HG03159 (cell line): ENCODE data around the gene ZNF607.

Experiments
- ATAC-seq: cut with Tn5 transposase; IDR thresholded peaks from one replicate; pipeline ENCODE4 v1.9.1; 2021; ENCODE audit warnings: mild to moderate bottlenecking, moderate library complexity; ENCODE audit not compliant: unreplicated experiment

ZNF607 gene

DNA sequence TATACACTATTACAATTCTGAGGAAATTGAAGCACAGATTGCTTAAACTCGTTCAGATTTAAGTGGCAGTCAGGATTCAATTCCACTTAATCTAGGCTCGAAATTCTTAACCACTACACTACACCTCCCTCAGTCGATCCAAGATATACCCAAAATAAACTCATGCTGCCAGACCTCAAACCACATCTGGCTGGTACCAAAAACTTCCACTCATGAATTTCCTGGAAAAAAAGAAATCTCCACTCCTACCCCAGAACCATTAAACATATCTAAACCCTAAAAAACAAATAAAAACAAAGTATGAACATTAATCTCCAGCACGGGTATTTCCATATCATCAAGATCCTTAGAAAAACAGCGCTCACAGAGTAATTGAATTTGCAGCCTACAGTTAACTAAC lies 65.4 kb downstream of the ZNF607 start:
- ATAC-seq = no peak
